OCI-LY3 (cell line): Measurements from ENCODE around the gene CLRN3.

Experiments used
- CTCF ChIP-seq: fragments of 200-600, 300-600 bp; sonication (generic); IDR thresholded peaks from 2 replicates; pipeline ENCODE4 v1.5.1; 2014; ENCODE audit warnings: antibody characterized with exemption, low read length, low read depth
- EZH2phosphoT487 ChIP-seq: fragments of 200-600 bp; shearing (Covaris generic); IDR thresholded peaks from 2 replicates; pipeline ENCODE4 v1.6.1; 2018; ENCODE audit warnings: antibody characterized with exemption, mixed run types, low read depth

GRCh38 chr10:127855976-127856375, 36.8 kb downstream of the CLRN3 start:
- TF ChIP-seq CTCF = no peak
- TF ChIP-seq EZH2phosphoT487 = no peak
